BE2C (cell line): ENCODE results near the gene IFNG-AS1.

Experiments used
- DNase-seq: peaks from one replicate; pipeline ENCODE4 v3.0.0-alpha.2; 2020
- H3K27me3 ChIP-seq: fragments of 250-450 bp; sonication (Bioruptor Pico); 2 replicates; pipeline ENCODE4 v1.5.1; 2020; ENCODE audit warnings: mild to moderate bottlenecking
- H3K36me3 ChIP-seq: fragments of 250-450 bp; sonication (Bioruptor Pico); 2 replicates; pipeline ENCODE4 v1.5.1; 2020; ENCODE audit warnings: mild to moderate bottlenecking
- H3K4me1 ChIP-seq: fragments of 250-450 bp; sonication (Bioruptor Pico); 2 replicates; pipeline ENCODE4 v1.5.1; 2020
- H3K4me3 ChIP-seq: 2 replicates; pipeline ENCODE4 v1.5.1; 2011; ENCODE audit warnings: low read depth, low read length
- H3K9me3 ChIP-seq: fragments of 250-450 bp; sonication (Bioruptor Pico); 2 replicates; pipeline ENCODE4 v1.5.1; 2020
- TF ChIP-seq, protein P1 (sequence below): IDR thresholded peaks from 2 replicates; pipeline ENCODE4 v1.5.1; 2012; ENCODE audit warnings: mild to moderate bottlenecking, low read depth, low read length

The IFNG-AS1 gene

DNA sequence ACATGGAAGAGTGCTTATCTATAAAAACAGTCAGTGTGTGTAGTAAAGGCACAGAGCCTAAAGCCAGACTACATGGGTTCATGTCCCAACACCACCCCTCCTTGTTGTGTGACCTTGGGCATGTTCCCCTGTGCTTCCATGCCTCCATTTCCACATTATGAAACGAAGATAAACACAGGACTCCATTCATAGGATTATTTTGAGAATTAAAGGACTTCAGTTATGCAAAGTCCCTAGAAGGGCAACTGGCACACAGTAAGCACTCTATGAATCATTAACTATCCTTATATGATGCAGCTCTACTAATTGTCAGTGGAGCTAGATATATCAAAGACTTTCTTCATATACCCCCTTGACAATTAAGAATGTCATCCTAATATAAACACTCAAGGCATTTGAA is 17.8 kb downstream of the IFNG-AS1 start:
- no peak for DNase-seq
- Histone ChIP-seq H3K9me3 (no peaks in the 10 kb centered on the region), H3K27me3 (no peaks in the 10 kb centered on the region), H3K4me1 (no peaks in the 10 kb centered on the region), H3K36me3 (no peaks in the 10 kb centered on the region), H3K4me3 (no peak overlapping the region)
- TF ChIP-seq, protein P1, sequence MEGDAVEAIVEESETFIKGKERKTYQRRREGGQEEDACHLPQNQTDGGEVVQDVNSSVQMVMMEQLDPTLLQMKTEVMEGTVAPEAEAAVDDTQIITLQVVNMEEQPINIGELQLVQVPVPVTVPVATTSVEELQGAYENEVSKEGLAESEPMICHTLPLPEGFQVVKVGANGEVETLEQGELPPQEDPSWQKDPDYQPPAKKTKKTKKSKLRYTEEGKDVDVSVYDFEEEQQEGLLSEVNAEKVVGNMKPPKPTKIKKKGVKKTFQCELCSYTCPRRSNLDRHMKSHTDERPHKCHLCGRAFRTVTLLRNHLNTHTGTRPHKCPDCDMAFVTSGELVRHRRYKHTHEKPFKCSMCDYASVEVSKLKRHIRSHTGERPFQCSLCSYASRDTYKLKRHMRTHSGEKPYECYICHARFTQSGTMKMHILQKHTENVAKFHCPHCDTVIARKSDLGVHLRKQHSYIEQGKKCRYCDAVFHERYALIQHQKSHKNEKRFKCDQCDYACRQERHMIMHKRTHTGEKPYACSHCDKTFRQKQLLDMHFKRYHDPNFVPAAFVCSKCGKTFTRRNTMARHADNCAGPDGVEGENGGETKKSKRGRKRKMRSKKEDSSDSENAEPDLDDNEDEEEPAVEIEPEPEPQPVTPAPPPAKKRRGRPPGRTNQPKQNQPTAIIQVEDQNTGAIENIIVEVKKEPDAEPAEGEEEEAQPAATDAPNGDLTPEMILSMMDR, result no peak

DNA sequence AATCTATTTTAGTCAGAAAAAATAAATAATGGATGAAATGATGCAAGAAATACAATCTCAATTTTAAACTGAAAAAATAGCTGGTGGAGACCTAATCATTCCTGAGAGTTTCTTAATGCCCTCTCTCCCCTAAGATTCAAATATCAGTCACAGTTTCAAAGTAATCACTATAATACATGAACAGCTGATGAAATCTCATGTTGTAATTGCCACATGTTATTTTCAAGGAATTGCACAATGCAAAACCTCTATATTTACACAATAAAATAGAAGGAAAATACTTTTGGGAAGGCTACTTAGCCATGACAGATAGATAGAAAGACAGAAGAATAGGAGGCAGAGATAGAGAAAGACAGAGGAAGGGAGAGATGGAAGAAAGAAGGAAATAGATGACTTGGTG is 18.2 kb downstream of the IFNG-AS1 start:
- no peak overlapping the region for H3K4me3 ChIP-seq
- H3K27me3 ChIP-seq, result no peaks in the 10 kb centered on the region
- DNase-seq, result no peak
- TF ChIP-seq, protein P1, result no peak
- no peaks in the 10 kb centered on the region for H3K9me3 ChIP-seq
- H3K36me3 ChIP-seq, result no peaks in the 10 kb centered on the region
- H3K4me1 ChIP-seq, result no peaks in the 10 kb centered on the region

DNA sequence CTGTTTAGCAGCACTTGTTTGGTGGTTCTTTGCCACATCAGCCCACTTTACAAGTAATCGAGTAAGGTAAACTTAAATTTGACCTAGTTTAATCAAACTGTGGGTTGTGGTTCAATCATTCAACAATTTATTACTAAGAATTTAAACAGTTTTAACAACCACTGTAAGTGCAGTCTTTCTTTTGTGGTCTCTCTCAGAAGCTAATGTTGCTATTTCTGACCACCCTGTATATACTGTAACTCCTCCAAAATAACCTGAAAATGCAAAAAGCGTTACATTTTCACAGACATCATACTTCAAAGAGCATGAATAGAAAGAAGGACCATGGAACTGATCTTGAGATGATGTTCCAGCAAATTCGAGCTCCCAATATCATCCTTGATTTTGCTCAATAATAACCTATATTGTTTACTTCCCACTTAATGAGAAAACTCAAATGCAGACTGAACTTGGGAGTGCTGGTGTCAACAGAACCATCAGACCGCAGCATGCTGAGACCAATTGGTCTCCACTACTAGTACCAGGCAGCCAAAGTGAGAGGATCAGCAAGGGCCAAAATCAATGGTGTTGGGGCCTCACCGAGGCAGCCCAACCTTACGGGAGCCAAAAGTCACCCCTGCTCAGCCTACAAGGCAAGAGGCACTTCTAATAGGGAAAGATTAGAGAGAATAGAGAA is 22.1 kb downstream of the IFNG-AS1 start:
- H3K4me3 ChIP-seq, result no peak overlapping the region
- DNase-seq, result no peak
- H3K27me3 ChIP-seq, result no peaks in the 10 kb centered on the region
- no peaks in the 10 kb centered on the region for H3K9me3 ChIP-seq
- TF ChIP-seq, protein P1, result no peak
- no peaks in the 10 kb centered on the region for H3K36me3 ChIP-seq
- H3K4me1 ChIP-seq, result no peaks in the 10 kb centered on the region

DNA sequence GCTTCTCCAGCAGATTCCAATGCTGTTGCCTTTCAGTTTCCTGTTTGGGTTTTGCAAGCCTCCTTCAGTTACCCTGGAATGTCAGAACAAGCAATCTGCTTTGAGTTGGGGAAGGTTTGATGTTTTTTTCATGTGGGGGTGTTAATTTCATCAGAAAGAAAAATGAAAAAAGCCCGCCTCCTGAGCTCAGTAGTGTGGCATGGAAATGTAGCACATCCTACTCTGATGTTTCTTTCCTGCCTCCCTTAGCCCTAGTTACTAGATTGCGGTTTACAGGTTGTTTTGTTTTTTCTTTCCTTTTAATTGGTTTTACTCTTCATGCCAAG is 22.6 kb downstream of the IFNG-AS1 start:
- no peak for DNase-seq
- H3K4me1 ChIP-seq, result no peaks in the 10 kb centered on the region
- no peaks in the 10 kb centered on the region for H3K36me3 ChIP-seq
- no peaks in the 10 kb centered on the region for H3K27me3 ChIP-seq
- H3K4me3 ChIP-seq, result no peak overlapping the region
- no peaks in the 10 kb centered on the region for H3K9me3 ChIP-seq
- TF ChIP-seq, protein P1, result no peak

DNA sequence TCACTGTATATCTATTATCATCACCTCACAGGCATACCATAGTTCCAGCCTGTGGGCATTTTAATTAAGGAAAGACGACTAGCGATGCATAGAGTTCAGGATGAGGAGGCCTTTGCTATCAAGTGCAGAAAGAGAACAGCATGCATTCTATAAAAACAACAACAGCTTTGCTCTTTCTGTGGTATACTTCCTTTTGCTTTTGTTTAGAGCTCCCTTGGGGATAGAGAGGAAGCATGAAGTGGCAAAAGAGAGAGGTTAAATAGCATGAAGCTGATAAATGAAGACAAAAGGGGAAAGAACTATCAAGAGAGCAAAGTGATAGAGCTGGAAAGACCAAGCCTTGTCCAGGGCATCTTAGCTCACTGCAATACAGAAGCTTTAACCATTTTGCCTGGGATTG is 23.5 kb downstream of the IFNG-AS1 start:
- Histone ChIP-seq H3K4me1 (no peaks in the 10 kb centered on the region), H3K27me3 (no peaks in the 10 kb centered on the region), H3K4me3 (no peak overlapping the region), H3K9me3 (no peaks in the 10 kb centered on the region), H3K36me3 (no peaks in the 10 kb centered on the region)
- TF ChIP-seq, protein P1, result no peak
- DNase-seq, result no peak

DNA sequence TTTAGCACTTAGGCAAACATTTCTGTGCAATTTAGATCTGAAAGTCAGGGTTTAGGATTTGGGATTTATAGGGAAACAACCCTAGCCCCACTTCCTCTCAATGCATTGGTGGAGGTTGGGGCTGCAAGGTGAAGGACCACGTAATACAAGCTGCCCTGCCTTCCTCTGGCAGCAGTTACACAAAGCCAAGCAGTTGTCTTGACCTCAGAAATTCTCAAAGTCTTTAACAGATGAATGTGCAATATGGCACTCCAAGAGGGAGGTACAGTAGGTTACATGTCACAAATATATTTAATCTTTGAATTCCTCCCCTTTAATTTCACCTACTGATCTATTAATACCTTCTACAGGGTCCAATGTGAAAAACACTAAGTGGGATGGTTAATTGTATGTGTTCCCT is 23.9 kb downstream of the IFNG-AS1 start:
- H3K9me3 ChIP-seq, result no peaks in the 10 kb centered on the region
- no peak for DNase-seq
- H3K36me3 ChIP-seq, result no peaks in the 10 kb centered on the region
- no peaks in the 10 kb centered on the region for H3K27me3 ChIP-seq
- TF ChIP-seq, protein P1, result no peak
- no peaks in the 10 kb centered on the region for H3K4me1 ChIP-seq
- no peak overlapping the region for H3K4me3 ChIP-seq
